IMR-90 (cell line): Measurements from ENCODE around the gene JAK1. TPM values are rescaled to one million over a fixed set of nuclear protein-coding genes. Genes with fewer than 3 reads are reported as not detected.

Experiments
- microRNA-seq, 2 experiments: library from miRNA; stranded (forward) in 1 of 2; unstranded in 1 of 2; fragments of 10-50 nt in 1 of 2; fragments of <30 nt in 1 of 2; gene quantifications in 1 of 2; microRNA quantifications in 1 of 2; one replicate each; pipeline versions ENCODE3 to v1.1.0; 2013 to 2020; ENCODE audit not compliant: insufficient read depth in 1 of 2, insufficient read length in 1 of 2, unreplicated experiment in 1 of 2
- polyA plus RNA-seq, 3 experiments: library from polyadenylated mRNA; depleted of rRNA; stranded (reverse); fragments of >200 nt; gene quantifications; 2 replicates each; pipeline ENCODE4 v1.2.3, GENCODE V29; 2012; ENCODE audit warnings: low replicate concordance in 1 of 3
- small RNA-seq, 5 experiments: library from RNA; depleted of rRNA; stranded (forward); fragments of <200 nt; gene quantifications; one replicate each; pipeline ENCODE3, GENCODE V24; 2012
- total RNA-seq: library from RNA; depleted of rRNA; stranded (reverse); fragments of >200 nt; gene quantifications from 2 replicates; pipeline ENCODE4 v1.2.3, GENCODE V29; 2012; rRNA removed

JAK1 gene
- total and polyA plus RNA-seq, 2 of the 4 experiments (the other 2 are of a cell fraction): 76.9 to 103 TPM

Small RNA genes lying within 50 kb of the gene (microRNA-seq; reads per million reads assigned to microRNA genes)
- not detected for gene AL606517.2 (ENCODE audit: insufficient read depth, insufficient read length)

Small RNA genes lying within 50 kb of the gene (small RNA-seq; reads per million reads assigned to genes)
- 0 to 0.73 (median 0) reads per million in 5 experiments for gene AL606517.2

Other genes starting within 250 kb of the JAK1 start
- 6.1 and 6.7 TPM in 2 replicates for gene RAVER2, start 221.5 kb downstream of the JAK1 start, total RNA-seq
- 3.4 and 3.7 TPM in 2 replicates for gene RAVER2, start 221.5 kb downstream of the JAK1 start, polyA plus RNA-seq (2012; rRNA removed)
- 23.1 and 30.3 TPM in 2 replicates for gene AK4, start 181.7 kb upstream of the JAK1 start, total RNA-seq
- 7.7 and 12.4 TPM in 2 replicates for gene AK4, start 181.7 kb upstream of the JAK1 start, polyA plus RNA-seq (2012; rRNA removed)